ENCODE data around the gene CBX1. TPM values are rescaled to one million over a fixed set of nuclear protein-coding genes. Genes with fewer than 3 reads are reported as not detected.
"Not testable (repeated sequence)": the region's sequence is repeated elsewhere in the genome, so short reads cannot be mapped to it uniquely, and the experiment has no call there.

CBX1 gene
- total RNA-seq, 1 donor from 2014 or later: 42.9 TPM

DNA sequence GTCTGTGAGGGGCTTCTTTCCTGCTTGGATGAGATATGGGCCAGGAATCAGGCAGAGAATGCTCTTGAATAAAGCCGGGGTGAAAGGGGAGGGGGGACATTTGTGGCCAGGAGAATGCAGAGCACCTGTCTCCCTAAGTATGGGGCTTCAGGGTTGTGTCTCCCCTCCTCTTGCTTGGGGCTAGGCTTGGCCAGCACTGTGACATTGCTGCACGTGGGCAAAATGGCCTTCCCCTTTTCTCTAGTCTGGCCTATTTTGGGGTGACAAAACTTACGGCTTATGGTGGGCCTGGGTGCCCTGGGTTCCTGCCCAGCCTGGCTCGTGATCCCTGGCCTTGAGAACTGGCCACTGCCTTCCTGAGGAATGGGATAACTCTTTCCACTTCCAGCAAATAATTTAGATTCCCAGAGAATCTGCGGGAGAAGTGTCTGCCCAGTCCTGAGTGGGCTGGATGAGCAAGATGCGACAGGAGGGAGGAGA is 47.5 kb downstream of the CBX1 start:
- no peak for DNase-seq (ENCODE audit: low read depth in 2 of 2)

GRCh38 chr17:48052956-48053757 is 48.1 kb downstream of the CBX1 start:
- DNase-seq (ENCODE audit: low read depth in 2 of 2): peak; percentile 62 to 96

GRCh38 chr17:48051706-48052486 is 49.4 kb downstream of the CBX1 start:
- peak; percentile 86 to 88 for DNase-seq (ENCODE audit: low read depth in 2 of 2)

GRCh38 chr17:48051283-48051682 is 50.0 kb downstream of the CBX1 start:
- DNase-seq (ENCODE audit: low read depth in 2 of 2): no peak

DNA sequence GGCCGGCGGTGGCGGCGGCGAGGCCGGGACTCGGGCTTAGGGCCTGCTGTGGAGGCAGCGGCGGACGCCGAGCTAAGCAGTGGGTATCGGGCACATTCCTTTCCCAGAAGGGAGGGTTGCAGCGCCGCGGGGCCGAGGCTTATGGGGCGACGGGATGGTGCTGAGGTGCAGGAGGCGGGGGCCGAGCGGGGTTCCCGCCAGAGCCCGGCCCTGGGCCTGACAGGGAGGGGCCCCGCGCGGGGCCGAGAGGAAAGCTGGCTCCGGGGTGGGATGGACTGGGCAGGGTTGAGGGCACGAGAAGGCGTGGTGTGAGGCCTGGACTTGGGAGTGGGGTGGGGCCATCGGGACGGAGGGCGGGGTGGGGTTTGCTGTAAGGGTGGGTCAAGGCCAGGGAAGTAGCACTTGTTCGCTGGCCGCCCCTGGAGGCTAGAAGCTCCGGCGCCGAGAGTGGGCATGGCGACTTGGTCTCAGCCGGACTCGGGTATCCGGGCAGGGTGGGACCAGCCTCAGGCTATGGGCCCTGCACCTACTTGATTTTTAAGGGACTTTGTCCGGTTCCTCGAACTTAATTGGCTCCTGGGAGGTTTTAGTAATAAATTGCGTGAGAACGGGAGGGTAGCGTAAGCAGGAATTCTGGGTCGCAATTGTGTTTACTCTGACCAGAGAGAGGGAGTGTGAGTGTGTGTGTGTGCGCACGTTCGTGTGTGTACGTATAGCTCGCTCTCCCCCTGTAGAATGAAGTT is 52.7 kb downstream of the CBX1 start:
- peak; percentile 90 to 95 for DNase-seq (ENCODE audit: low read depth in 2 of 2)

- DNase-seq (ENCODE audit: low read depth in 2 of 2): peak; percentile 100
These were observed 53.4 kb downstream of the CBX1 start, which contains the start of gene NFE2L1 for GRCh38 chr17:48047741-48048383. Gene NFE2L1, plus strand, starts transcription at chr17:48048359. Its CDS starts 2,760 bp downstream, at chr17:48051119.

DNA sequence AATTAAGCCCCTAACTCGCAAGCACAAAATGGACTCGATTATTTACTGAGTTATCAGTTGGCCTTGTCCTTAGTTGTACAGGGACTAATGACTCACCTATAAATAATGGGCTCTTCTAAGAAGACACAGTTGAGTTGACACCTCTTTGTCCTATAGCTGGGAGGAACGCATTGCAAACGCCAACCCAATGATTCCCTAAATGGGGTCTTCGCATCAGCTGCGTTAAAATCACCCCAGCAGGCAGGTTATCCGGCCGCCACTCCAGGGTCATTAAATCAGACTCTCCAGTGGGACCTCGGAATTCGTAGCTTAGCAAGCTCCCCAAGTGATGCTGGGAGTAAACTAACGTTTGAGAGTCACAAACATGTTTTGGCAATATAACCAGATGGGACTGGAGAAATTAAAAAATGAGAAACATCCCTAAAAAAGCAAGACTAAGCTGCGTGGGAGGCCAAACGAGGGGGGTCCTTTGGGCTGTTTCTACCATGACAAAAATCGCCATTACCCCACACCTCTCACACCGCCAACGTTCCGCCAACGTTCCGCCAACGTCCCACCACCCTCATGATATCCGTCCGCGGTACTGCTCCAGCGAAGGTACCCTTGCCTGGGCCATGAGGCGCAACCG is 54.1 kb downstream of the CBX1 start:
- peak in 1 of 2 donors; percentile 78 for DNase-seq (ENCODE audit: low read depth in 2 of 2)

DNA sequence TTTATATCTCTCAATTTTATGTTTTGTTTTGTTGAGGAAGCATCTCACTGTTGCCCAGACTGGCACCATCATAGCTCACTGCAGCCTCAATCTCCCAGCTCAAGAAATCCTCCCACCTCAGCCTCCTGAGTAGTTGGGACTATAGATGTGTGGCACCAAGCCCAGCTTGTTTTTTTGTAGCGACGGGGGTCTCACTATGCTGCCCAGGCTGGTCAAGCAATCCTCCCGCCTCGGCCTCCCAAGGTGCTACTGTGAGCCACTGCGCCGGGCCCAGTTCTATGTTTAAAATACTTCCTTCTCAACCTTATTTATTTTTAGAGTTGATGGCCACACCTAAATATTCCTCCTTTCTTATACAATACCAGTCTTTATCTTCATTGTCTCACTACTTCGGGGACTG is 55.0 kb downstream of the CBX1 start:
- no peak for DNase-seq (ENCODE audit: low read depth in 2 of 2)

DNA sequence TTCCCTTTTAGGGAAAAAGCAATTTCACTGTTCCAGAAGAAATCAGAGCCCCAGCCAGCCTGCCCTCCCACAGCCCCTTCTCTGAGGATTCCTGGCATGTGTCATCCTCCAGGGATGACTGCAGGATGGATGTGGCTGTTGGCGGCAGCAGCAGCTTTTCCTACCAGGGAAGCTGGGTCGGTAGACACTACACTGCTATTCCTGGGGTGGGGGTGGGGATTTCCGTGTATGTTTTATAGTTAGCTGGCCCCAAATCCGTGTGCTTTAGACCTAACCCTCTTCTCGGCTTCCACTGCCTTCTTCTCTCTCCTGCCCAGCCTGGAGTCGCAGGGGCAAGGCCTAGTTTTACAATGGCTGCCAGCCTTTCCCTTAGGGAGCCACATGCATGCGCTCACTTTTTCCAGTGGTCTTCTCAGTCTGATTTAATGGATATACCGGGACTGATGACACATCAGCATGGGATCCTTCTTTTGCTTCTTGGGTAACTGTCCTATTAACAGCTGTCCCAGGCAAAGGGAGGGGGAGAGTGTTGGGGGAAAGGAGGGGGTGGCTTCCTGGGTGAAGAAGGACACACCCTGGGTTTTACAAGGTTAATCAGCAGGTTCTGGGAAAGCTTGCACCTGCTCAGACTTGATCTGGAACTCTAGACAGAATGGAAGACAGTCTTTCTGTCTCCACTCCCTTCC is 55.8 kb downstream of the CBX1 start:
- peak in 1 of 2 donors; percentile 48 for DNase-seq (ENCODE audit: low read depth in 2 of 2)

DNA sequence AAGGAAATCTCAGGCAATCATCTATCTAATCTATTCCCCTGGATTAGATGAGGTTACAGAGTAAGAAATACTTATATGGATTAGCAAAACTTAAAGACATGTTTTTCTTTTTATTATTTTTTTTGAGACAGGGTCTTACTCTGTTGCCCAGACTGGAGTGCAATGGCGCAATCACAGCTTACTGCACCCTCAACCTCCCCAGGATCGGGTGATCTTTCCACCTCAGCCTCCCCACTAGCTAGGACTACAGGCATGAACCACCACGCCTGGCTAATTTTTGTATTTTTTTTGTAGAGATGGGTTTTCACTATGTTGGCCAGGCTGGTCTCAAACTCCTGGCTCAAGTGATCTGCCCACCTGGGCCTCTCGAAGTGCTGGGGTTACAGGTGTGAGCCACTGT is 56.4 kb downstream of the CBX1 start:
- no peak for DNase-seq (ENCODE audit: low read depth in 2 of 2)

DNA sequence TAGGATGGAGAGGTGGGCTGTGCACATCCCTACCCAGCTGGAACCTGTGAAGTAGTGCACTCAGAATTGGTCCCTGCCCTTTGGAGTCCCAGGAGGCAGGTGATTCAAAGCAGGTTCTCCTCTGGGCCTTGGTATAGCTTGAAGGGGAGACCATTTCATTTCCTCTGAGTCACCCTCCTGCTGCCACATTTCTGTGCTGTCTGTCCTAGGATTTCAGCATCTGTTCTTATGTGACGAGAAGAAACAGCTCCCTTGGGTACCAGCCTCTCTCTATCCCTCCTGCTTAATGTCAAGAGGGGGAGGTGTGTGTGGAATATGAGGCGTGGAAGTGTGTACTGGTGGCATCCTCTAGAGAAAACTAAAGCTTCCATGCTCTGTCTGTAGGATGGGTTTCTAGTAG is 58.1 kb downstream of the CBX1 start:
- no peak for DNase-seq (ENCODE audit: low read depth in 2 of 2)

DNA sequence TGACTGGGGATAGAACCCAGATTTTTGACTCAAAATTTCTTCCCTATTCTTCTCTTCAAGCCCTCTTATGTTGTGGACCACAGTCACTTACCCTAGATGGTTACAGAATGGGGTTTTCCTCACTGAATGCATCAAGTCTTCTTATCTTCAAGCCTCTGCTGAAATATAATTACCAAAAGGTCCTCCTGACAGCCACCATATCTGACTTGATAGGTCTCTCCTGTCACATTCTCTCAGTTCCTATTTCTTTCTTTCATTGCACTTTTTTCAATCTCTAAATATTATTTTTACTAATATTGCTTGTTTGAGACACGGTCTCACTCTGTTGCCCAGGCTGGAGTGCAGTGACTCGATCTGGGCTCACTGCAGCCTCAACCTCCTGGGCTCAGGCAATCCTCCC is 62.6 kb downstream of the CBX1 start:
- DNase-seq (ENCODE audit: low read depth in 2 of 2): no peak

- DNase-seq (ENCODE audit: low read depth in 2 of 2): no peak
These were observed 63.4 kb downstream of the CBX1 start for GRCh38 chr17:48037838-48038323.

DNA sequence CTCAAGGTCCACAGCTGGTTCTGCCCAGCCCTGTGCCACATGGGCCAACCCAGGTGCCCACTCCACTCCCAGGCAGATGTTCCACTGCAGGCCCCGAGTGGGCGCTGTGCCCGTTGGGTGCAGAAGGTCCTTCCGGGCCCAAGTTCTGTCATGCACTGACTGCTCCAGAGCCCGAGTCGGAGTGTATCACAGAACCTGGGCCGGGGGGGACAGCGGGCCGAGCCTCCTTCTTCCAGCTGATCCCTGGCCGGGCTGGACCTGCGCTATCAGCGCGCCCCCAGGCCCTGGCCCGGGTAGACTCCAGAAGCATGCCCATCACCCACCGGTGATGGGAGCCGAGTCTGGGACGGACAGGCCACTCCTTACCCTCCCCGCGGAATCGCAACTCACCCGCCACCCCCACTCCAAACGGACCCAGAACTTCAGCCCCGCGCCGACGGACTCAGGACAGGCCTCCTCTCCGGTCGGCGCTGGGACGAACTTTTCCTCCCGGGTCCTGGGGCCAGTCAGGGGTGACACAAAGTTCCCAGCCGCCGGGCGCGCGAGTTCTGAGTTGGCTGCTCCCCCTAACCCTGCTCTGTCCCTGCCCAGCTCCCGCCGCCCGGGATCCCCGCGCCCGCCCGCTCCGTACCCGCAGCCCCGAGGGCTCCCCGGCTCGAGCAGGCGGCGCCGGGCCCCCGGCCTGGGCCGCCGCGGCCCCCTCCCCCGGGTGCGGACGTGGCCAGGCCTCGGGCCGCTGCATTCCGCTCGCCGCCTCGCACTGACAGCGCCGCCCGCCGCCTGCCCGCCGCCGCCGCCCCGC is 64.0 kb downstream of the CBX1 start, which contains the start of gene COPZ2:
Gene COPZ2 (minus strand): TSS at position 762 of the 802 bp plus-strand sequence. CDS start 20 bp downstream, at position 742.
- peak; percentile 60 to 62 for DNase-seq (ENCODE audit: low read depth in 2 of 2)

DNA sequence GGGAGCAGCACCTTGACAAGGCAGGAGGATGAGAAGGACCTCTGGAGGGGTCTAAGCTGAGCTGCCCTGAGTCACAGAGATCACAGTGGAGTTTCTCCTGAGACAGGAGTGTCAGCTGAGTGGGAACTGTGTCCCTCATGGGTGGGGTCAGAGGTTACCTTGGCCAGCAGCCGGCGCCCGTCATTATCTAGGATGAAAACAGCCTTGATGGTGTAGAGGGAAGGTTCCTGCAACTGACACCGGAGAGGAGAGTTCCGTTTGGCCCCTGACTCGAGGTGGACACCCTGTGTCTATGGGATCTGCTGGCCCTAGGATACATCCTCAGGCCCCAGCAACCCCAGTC is 64.6 kb downstream of the CBX1 start:
- no peak for DNase-seq (ENCODE audit: low read depth in 2 of 2)

- not testable (repeated sequence) for DNase-seq (ENCODE audit: low read depth in 2 of 2)
These were observed 66.5 kb downstream of the CBX1 start for GRCh38 chr17:48034734-48035133.

DNA sequence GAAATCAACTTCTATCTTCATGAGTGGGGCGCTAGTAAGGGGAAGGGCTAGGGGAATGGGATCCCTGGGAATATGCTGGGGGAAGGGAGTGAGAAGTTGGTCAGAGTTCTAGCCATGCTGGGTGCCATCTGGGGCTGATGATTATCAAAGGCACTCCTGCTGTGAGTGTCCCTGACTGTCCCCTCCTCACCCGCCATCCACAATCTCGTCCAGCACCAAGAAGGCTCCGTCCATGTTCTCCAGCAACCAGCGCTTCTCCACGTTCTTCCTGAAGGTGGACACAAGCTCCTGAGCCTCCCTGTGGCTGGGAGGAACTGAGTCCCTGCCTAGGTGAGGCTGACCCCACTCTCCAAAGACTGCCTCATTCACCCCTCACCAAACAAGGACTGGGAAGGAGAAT is 69.3 kb downstream of the CBX1 start:
- DNase-seq (ENCODE audit: low read depth in 2 of 2): no peak

- peak in 1 of 2 donors; percentile 26 for DNase-seq (ENCODE audit: low read depth in 2 of 2)
These were observed 70.7 kb downstream of the CBX1 start for GRCh38 chr17:48030531-48030930.

GRCh38 chr17:48028736-48029135 is 72.5 kb downstream of the CBX1 start:
- DNase-seq (ENCODE audit: low read depth in 2 of 2): no peak

Measured in lung microvascular endothelial cell (primary cell).